ENCODE measurements around the gene NCS1.

- peak in 2 of 4 experiments; percentile 5 to 25 for TF ChIP-seq CTCF (IDR thresholded peaks at IDR 0.05)
- peak; percentile 60 for TF ChIP-seq POLR2AphosphoS5 (IDR thresholded peaks at IDR 0.05)
Measured at GRCh38 chr9:130174920-130175321, 2.7 kb downstream of the NCS1 start.

Measured in gastroesophageal sphincter (tissue), 3 donors.